Trophoblast cell (in vitro differentiated cells and primary cell): ENCODE data around the gene C6orf118.
A peak's percentile ranks its signal among the peaks of the same experiment; 100 is the strongest.

Source experiments
- DNase-seq, 2 donors: peaks; one replicate each; pipeline ENCODE4 v3.0.0-alpha.2; 2016
- H2AFZ ChIP-seq: 2 replicates; pipeline ENCODE4 v1.6.1; 2013; ENCODE audit warnings: low read length, moderate library complexity, mild to moderate bottlenecking; ENCODE audit not compliant: insufficient read depth, poor library complexity
- H2AK5ac ChIP-seq: 2 replicates; pipeline ENCODE4 v1.6.1; 2013; ENCODE audit warnings: mild to moderate bottlenecking, low read length
- H2BK120ac ChIP-seq: 2 replicates; pipeline ENCODE4 v1.6.1; 2013; ENCODE audit warnings: low read length, mild to moderate bottlenecking, moderate library complexity; ENCODE audit not compliant: insufficient read depth, poor library complexity
- H2BK12ac ChIP-seq: 2 replicates; pipeline ENCODE4 v1.6.1; 2013; ENCODE audit warnings: mild to moderate bottlenecking, low read length, moderate library complexity
- H2BK5ac ChIP-seq: 2 replicates; pipeline ENCODE4 v1.6.1; 2013; ENCODE audit warnings: low read length, low read depth, moderate library complexity, mild to moderate bottlenecking; ENCODE audit not compliant: poor library complexity
- H3K14ac ChIP-seq: 2 replicates; pipeline ENCODE4 v1.6.1; 2013; ENCODE audit warnings: mild to moderate bottlenecking, low read length
- H3K18ac ChIP-seq: 2 replicates; pipeline ENCODE4 v1.6.1; 2013; ENCODE audit warnings: mild to moderate bottlenecking, low read length
- H3K23ac ChIP-seq: 2 replicates; pipeline ENCODE4 v1.6.1; 2013; ENCODE audit warnings: low read length
- H3K27ac ChIP-seq: 2 replicates; pipeline ENCODE4 v1.5.1; 2013; ENCODE audit warnings: low read depth, mild to moderate bottlenecking, inconsistent platforms, low read length, moderate library complexity
- H3K27me3 ChIP-seq: 2 replicates; pipeline ENCODE4 v1.6.1; 2013; ENCODE audit warnings: inconsistent platforms, mild to moderate bottlenecking, low read length, moderate library complexity; ENCODE audit not compliant: insufficient read depth
- H3K36me3 ChIP-seq, 2 experiments: 1 replicate in 1 of 2; 2 replicates in 1 of 2; pipeline ENCODE4 v1.6.1; 2013; ENCODE audit warnings: low read length in 2 of 2, mild to moderate bottlenecking in 2 of 2, moderate library complexity in 1 of 2; ENCODE audit not compliant: insufficient read depth in 2 of 2, control insufficient read depth in 1 of 2
- H3K4ac ChIP-seq: 2 replicates; pipeline ENCODE4 v1.6.1; 2013; ENCODE audit warnings: low read depth, mild to moderate bottlenecking, low read length, moderate library complexity
- H3K4me1 ChIP-seq, 2 experiments: 1 replicate in 1 of 2; 2 replicates in 1 of 2; pipeline ENCODE4 v1.6.1; 2013; ENCODE audit warnings: low read length in 2 of 2, mild to moderate bottlenecking in 2 of 2, moderate library complexity in 1 of 2; ENCODE audit not compliant: insufficient read depth in 2 of 2, control insufficient read depth in 1 of 2
- H3K4me2 ChIP-seq: 2 replicates; pipeline ENCODE4 v1.6.1; 2013; ENCODE audit warnings: inconsistent platforms, mild to moderate bottlenecking, low read length, moderate library complexity
- H3K4me3 ChIP-seq: 2 replicates; pipeline ENCODE4 v1.5.1; 2013; ENCODE audit warnings: mild to moderate bottlenecking, low read depth, low read length, inconsistent platforms
- H3K79me1 ChIP-seq: one replicate; pipeline ENCODE4 v1.6.1; 2013; ENCODE audit warnings: low read length
- H3K79me2 ChIP-seq: 2 replicates; pipeline ENCODE4 v1.6.1; 2013; ENCODE audit warnings: low read length, mild to moderate bottlenecking; ENCODE audit not compliant: control insufficient read depth, insufficient read depth, poor library complexity
- H3K9ac ChIP-seq: 2 replicates; pipeline ENCODE4 v1.6.1; 2013; ENCODE audit warnings: mild to moderate bottlenecking, low read length
- H3K9me3 ChIP-seq: 2 replicates; pipeline ENCODE4 v1.6.1; 2013; ENCODE audit warnings: low read depth, mild to moderate bottlenecking, control low read depth, inconsistent platforms, low read length; ENCODE audit not compliant: insufficient read depth
- H4K12ac ChIP-seq: 2 replicates; pipeline ENCODE4 v1.6.1; 2013; ENCODE audit warnings: low read depth, mild to moderate bottlenecking, low read length, moderate library complexity
- H4K8ac ChIP-seq: 2 replicates; pipeline ENCODE4 v1.6.1; 2013; ENCODE audit warnings: low read depth, mild to moderate bottlenecking, low read length, moderate library complexity
- H4K91ac ChIP-seq: one replicate; pipeline ENCODE4 v1.6.1; 2013; ENCODE audit warnings: low read depth, mild to moderate bottlenecking, low read length, moderate library complexity
- WGBS: extraction: QIAGEN DNeasy Blood & Tissue Kit; methylation state at CpG from one replicate; pipeline ENCODE4 v1.1.7; 2013; ENCODE audit warnings: missing lambda C conversion rate; ENCODE audit not compliant: insufficient read length, insufficient coverage; ENCODE audit errors: extremely low coverage; 5-methylcytosine and 5-hydroxymethylcytosine counted together

C6orf118 gene

GRCh38 chr6:165245701-165246100 is 63.7 kb downstream of the C6orf118 start:
- no peak overlapping the region for H2BK5ac ChIP-seq
- H3K4me2 ChIP-seq, result no peak overlapping the region
- H3K23ac ChIP-seq, result no peak overlapping the region
- no peak overlapping the region for H2AFZ ChIP-seq
- H3K18ac ChIP-seq, result no peak overlapping the region
- H3K9ac ChIP-seq, result no peak overlapping the region
- H3K9me3 ChIP-seq, result no peaks in the 10 kb centered on the region
- H3K79me1 ChIP-seq, result no peaks in the 10 kb centered on the region
- no peaks in the 10 kb centered on the region for H3K4me1 ChIP-seq
- H2AK5ac ChIP-seq, result no peak overlapping the region
- H3K36me3 ChIP-seq, result no peaks in the 10 kb centered on the region
- H3K4me3 ChIP-seq, result no peak overlapping the region
- H3K4ac ChIP-seq, result no peak overlapping the region
- no peak overlapping the region for H3K14ac ChIP-seq
- DNase-seq, result no peak
- H3K79me2 ChIP-seq, result no peaks in the 10 kb centered on the region
- no peaks in the 10 kb centered on the region for H3K27me3 ChIP-seq
- no peak overlapping the region for H4K91ac ChIP-seq
- WGBS, result no CpG with 5 or more reads among the region's 2 CpGs
- H3K27ac ChIP-seq, result no peak overlapping the region
- H2BK12ac ChIP-seq, result no peak overlapping the region
- no peak overlapping the region for H2BK120ac ChIP-seq
- no peak overlapping the region for H4K8ac ChIP-seq
- H4K12ac ChIP-seq, result no peak overlapping the region

GRCh38 chr6:165245287-165245686 is 64.1 kb downstream of the C6orf118 start:
- H2AK5ac ChIP-seq, result no peak overlapping the region
- no peaks in the 10 kb centered on the region for H3K27me3 ChIP-seq
- H4K12ac ChIP-seq, result no peak overlapping the region
- WGBS, result no CpG with 5 or more reads among the region's 4 CpGs
- no peak overlapping the region for H2AFZ ChIP-seq
- H3K4me2 ChIP-seq, result no peak overlapping the region
- H3K14ac ChIP-seq, result no peak overlapping the region
- H3K9ac ChIP-seq, result no peak overlapping the region
- H3K4ac ChIP-seq, result no peak overlapping the region
- DNase-seq, result peak in 1 of 2 donors; percentile 49
- H3K79me1 ChIP-seq, result no peaks in the 10 kb centered on the region
- H3K4me3 ChIP-seq, result no peak overlapping the region
- H3K9me3 ChIP-seq, result no peaks in the 10 kb centered on the region
- no peak overlapping the region for H2BK5ac ChIP-seq
- no peak overlapping the region for H4K91ac ChIP-seq
- H3K79me2 ChIP-seq, result no peaks in the 10 kb centered on the region
- no peak overlapping the region for H3K18ac ChIP-seq
- no peaks in the 10 kb centered on the region for H3K4me1 ChIP-seq
- H3K36me3 ChIP-seq, result no peaks in the 10 kb centered on the region
- H3K27ac ChIP-seq, result no peak overlapping the region
- no peak overlapping the region for H2BK12ac ChIP-seq
- H4K8ac ChIP-seq, result no peak overlapping the region
- H2BK120ac ChIP-seq, result no peak overlapping the region
- H3K23ac ChIP-seq, result no peak overlapping the region

GRCh38 chr6:165244524-165245247 is 64.7 kb downstream of the C6orf118 start:
- Histone ChIP-seq H4K12ac (no peak overlapping the region), H4K8ac (no peak overlapping the region), H3K23ac (no peak overlapping the region), H3K4ac (no peak overlapping the region), H3K4me3 (no peak overlapping the region), H2BK120ac (no peak overlapping the region), H3K18ac (no peak overlapping the region), H3K79me1 (no peaks in the 10 kb centered on the region), H2AFZ (no peak overlapping the region), H2BK5ac (no peak overlapping the region), H3K36me3 (no peaks in the 10 kb centered on the region), H3K9ac (no peak overlapping the region), H4K91ac (no peak overlapping the region), H3K9me3 (no peaks in the 10 kb centered on the region), H2BK12ac (no peak overlapping the region), H3K4me1 (no peaks in the 10 kb centered on the region), H2AK5ac (no peak overlapping the region), H3K79me2 (no peaks in the 10 kb centered on the region), H3K14ac (no peak overlapping the region), H3K4me2 (no peak overlapping the region), H3K27me3 (no peaks in the 10 kb centered on the region), H3K27ac (no peak overlapping the region)
- no CpG with 5 or more reads among the region's 12 CpGs for WGBS
- no peak for DNase-seq

- Histone ChIP-seq H4K8ac (no peak overlapping the region), H2BK5ac (no peak overlapping the region), H3K79me2 (no peaks in the 10 kb centered on the region), H4K12ac (no peak overlapping the region), H4K91ac (no peak overlapping the region), H2AFZ (no peak overlapping the region), H2BK12ac (no peak overlapping the region), H3K79me1 (no peaks in the 10 kb centered on the region), H3K27ac (no peak overlapping the region), H3K14ac (no peak overlapping the region), H2AK5ac (no peak overlapping the region), H3K9ac (no peak overlapping the region), H3K27me3 (no peaks in the 10 kb centered on the region), H3K4me3 (peak overlapping the region; percentile 44), H3K4me1 (no peaks in the 10 kb centered on the region), H3K4me2 (no peak overlapping the region), H3K23ac (peak overlapping the region; percentile 13), H3K36me3 (no peaks in the 10 kb centered on the region), H3K9me3 (no peaks in the 10 kb centered on the region), H3K4ac (no peak overlapping the region), H2BK120ac (no peak overlapping the region), H3K18ac (no peak overlapping the region)
- DNase-seq, result no peak
- no CpG with 5 or more reads among the region's 5 CpGs for WGBS
Measured at GRCh38 chr6:165243801-165244200, 65.6 kb downstream of the C6orf118 start.
